ENCODE results near the gene CALHM4. TPM values are rescaled to one million over a fixed set of nuclear protein-coding genes. Genes with fewer than 3 reads are reported as not detected.

The CALHM4 gene
- total and polyA plus RNA-seq, 2 of the 4 experiments (the other 2 are of a cell fraction), result 0.07 TPM; not detected in 1

GRCh38 chr6:116508527-116508926, 45.0 kb upstream of the CALHM4 start:
- TF ChIP-seq MAFK (IDR thresholded peaks at IDR 0.05; ENCODE audit: low read depth, low read length) (no peak), RFX5 (IDR thresholded peaks at IDR 0.05; ENCODE audit: low read depth, low read length) (no peak), ELK1 (IDR thresholded peaks at IDR 0.05; ENCODE audit: borderline replicate concordance, low read depth, low read length) (no peak)
- Histone ChIP-seq H3K9ac (ENCODE audit: low read depth, low read length) (no peak overlapping the region), H3K14ac (replicated peaks; ENCODE audit: low read depth, low read length) (no peak overlapping the region), H3K9me1 (ENCODE audit: insufficient read depth, low read length) (peaks cover 3% of the 10 kb centered on the region), H2AFZ (replicated peaks; ENCODE audit: low read length, poor library complexity) (no peak overlapping the region), H3K18ac (ENCODE audit: low read depth, low read length) (no peak overlapping the region), H3K79me1 (ENCODE audit: low read depth in 1 of 2, low read length in 2 of 2) (peaks cover 7 to 12% of the 10 kb centered on the region in 2 experiments; a peak in 3 of 4 replicates), H3K23ac (ENCODE audit: low read depth, low read length) (no peak overlapping the region), H4K20me1 (ENCODE audit: insufficient read depth, low read length) (no peaks in the 10 kb centered on the region), H4K8ac (ENCODE audit: low read depth in 2 of 2, low read length in 2 of 2) (no peak overlapping the region), H3K4ac (ENCODE audit: low read depth, low read length) (no peak overlapping the region), H3K56ac (ENCODE audit: extremely low read depth, insufficient read depth, low read length) (no peak overlapping the region), H4K91ac (ENCODE audit: insufficient read depth, low read depth, low read length) (no peak overlapping the region), H3K27me3 (ENCODE audit: control insufficient read depth, insufficient read depth, low read length) (no peaks in the 10 kb centered on the region), H2AK9ac (replicated peaks; ENCODE audit: low read depth, low read length, poor library complexity) (no peak overlapping the region), H3K9me3 (ENCODE audit: control insufficient read depth, insufficient read depth, low read length) (no peaks in the 10 kb centered on the region), H4K5ac (ENCODE audit: low read depth, low read length) (no peak overlapping the region), H2BK20ac (ENCODE audit: low read depth, low read length) (no peak overlapping the region), H2AK5ac (ENCODE audit: low read depth, low read length) (no peak overlapping the region), H3K36me3 (ENCODE audit: control insufficient read depth, insufficient read depth, low read length) (no peaks in the 10 kb centered on the region), H2BK120ac (ENCODE audit: low read depth, low read length) (no peak overlapping the region), H2BK15ac (ENCODE audit: low read depth, low read length) (no peak overlapping the region), H2BK5ac (ENCODE audit: low read depth, low read length, poor library complexity, severe bottlenecking) (no peak overlapping the region), H3K4me2 (ENCODE audit: low read depth, low read length) (no peak overlapping the region), H3K4me1 (ENCODE audit: control insufficient read depth, insufficient read depth, low read length) (peaks cover 4% of the 10 kb centered on the region), H3K27ac (ENCODE audit: insufficient read depth, low read length) (no peak overlapping the region), H3K4me3 (ENCODE audit: insufficient read depth, low read depth, low read length) (no peak overlapping the region)
- no peak for DNase-seq
- POLR2A ChIA-PET (ENCODE audit: unreplicated experiment), result no interaction called here
- intact Hi-C loops (cut with micrococcal nuclease), result no loop called here
- dilution Hi-C loops (cut with HindIII; ENCODE audit: low sequenced_read_pairs, unreplicated experiment), result no loop called here
- ATAC-seq (ENCODE audit: low read depth), result no peak
- CTCF ChIA-PET, result no interaction called here
- no TSS peak for BruUV-seq (replicated peaks)
- in situ Hi-C loops (cut with MboI; ENCODE audit: low sequenced_read_pairs), result no loop called here
